Osteoblast (primary cell): Measurements from ENCODE around the gene CRYZL1. TPM values are rescaled to one million over a fixed set of nuclear protein-coding genes. Genes with fewer than 3 reads are reported as not detected.

Source experiments
- DNase-seq: peaks from one replicate; pipeline ENCODE4 v3.0.0; 2011; ENCODE audit warnings: low spot score, mixed read lengths; ENCODE audit not compliant: insufficient read length; ENCODE audit errors: missing footprints
- H2AFZ ChIP-seq: 2 replicates; pipeline ENCODE4 v1.6.0; 2011; ENCODE audit warnings: mild to moderate bottlenecking, low read length
- H3K27ac ChIP-seq: 2 replicates; pipeline ENCODE4 v1.5.1; 2011; ENCODE audit warnings: mild to moderate bottlenecking, low read depth, low read length, moderate library complexity
- H3K27me3 ChIP-seq: 2 replicates; pipeline ENCODE4 v1.6.0; 2012; ENCODE audit warnings: mild to moderate bottlenecking, control low read depth, inconsistent platforms, low read length, moderate library complexity; ENCODE audit not compliant: insufficient read depth
- H3K36me3 ChIP-seq: 2 replicates; pipeline ENCODE4 v1.5.1; 2011; ENCODE audit warnings: mild to moderate bottlenecking, low read length, control low read depth, moderate library complexity; ENCODE audit not compliant: insufficient read depth
- H3K4me1 ChIP-seq: 2 replicates; pipeline ENCODE4 v1.5.1; 2011; ENCODE audit warnings: mild to moderate bottlenecking, low read length, control low read depth, moderate library complexity; ENCODE audit not compliant: insufficient read depth
- H3K4me2 ChIP-seq: 2 replicates; pipeline ENCODE4 v1.6.0; 2011; ENCODE audit warnings: mild to moderate bottlenecking, low read length; ENCODE audit not compliant: insufficient read depth
- H3K4me3 ChIP-seq: fragments of 200-600 bp; sonication (generic); 3 replicates; pipeline ENCODE4 v1.5.1; 2012; ENCODE audit warnings: mild to moderate bottlenecking, low read length, inconsistent platforms; ENCODE audit not compliant: insufficient read depth
- H3K79me2 ChIP-seq: 2 replicates; pipeline ENCODE4 v1.6.0; 2012; ENCODE audit warnings: mild to moderate bottlenecking, low read length, control low read depth, inconsistent platforms; ENCODE audit not compliant: insufficient read depth
- H3K9me3 ChIP-seq: 2 replicates; pipeline ENCODE4 v1.5.1; 2011; ENCODE audit warnings: low read depth, low read length, control low read depth
- H4K20me1 ChIP-seq: 2 replicates; pipeline ENCODE4 v1.6.0; 2012; ENCODE audit warnings: mild to moderate bottlenecking, low read length, control low read depth; ENCODE audit not compliant: insufficient read depth
- CTCF ChIP-seq: IDR thresholded peaks from 2 replicates; pipeline ENCODE4 v1.5.1; 2011; ENCODE audit warnings: mild to moderate bottlenecking, low read depth, low read length, moderate library complexity; ENCODE audit errors: extremely low read depth
- total RNA-seq: library from RNA; depleted of rRNA; stranded (reverse); fragments of >200 nt; gene quantifications from 2 replicates; pipeline ENCODE4 v1.2.3, GENCODE V29; 2012

CRYZL1 gene
- total RNA-seq, 1 donor, result 28.6 TPM

GRCh38 chr21:33663241-33663640 is 21.7 kb upstream of the CRYZL1 start:
- H3K27me3 ChIP-seq, result no peaks in the 10 kb centered on the region
- TF ChIP-seq CTCF, result no peak
- H3K4me2 ChIP-seq, result no peak overlapping the region
- no peak overlapping the region for H3K27ac ChIP-seq
- H3K36me3 ChIP-seq, result no peaks in the 10 kb centered on the region
- peaks cover 95% of the 10 kb centered on the region for H3K79me2 ChIP-seq
- H4K20me1 ChIP-seq, result peaks cover 46% of the 10 kb centered on the region
- no peaks in the 10 kb centered on the region for H3K9me3 ChIP-seq
- no peak overlapping the region for H2AFZ ChIP-seq
- no peak for DNase-seq
- peaks cover 9% of the 10 kb centered on the region for H3K4me1 ChIP-seq
- no peak overlapping the region for H3K4me3 ChIP-seq

- Histone ChIP-seq H3K4me1 (peaks cover 6% of the 10 kb centered on the region), H2AFZ (no peak overlapping the region), H3K9me3 (no peaks in the 10 kb centered on the region), H3K36me3 (no peaks in the 10 kb centered on the region), H3K4me3 (no peak overlapping the region), H3K79me2 (peaks cover 95% of the 10 kb centered on the region), H3K27ac (no peak overlapping the region), H3K27me3 (no peaks in the 10 kb centered on the region), H4K20me1 (peaks cover 39% of the 10 kb centered on the region), H3K4me2 (no peak overlapping the region)
- TF ChIP-seq CTCF, result no peak
- DNase-seq, result no peak
Observed at GRCh38 chr21:33662046-33662445, 20.5 kb upstream of the CRYZL1 start.

- Histone ChIP-seq H3K79me2 (peaks cover 91% of the 10 kb centered on the region), H2AFZ (no peak overlapping the region), H3K4me1 (peaks cover 8% of the 10 kb centered on the region), H3K27me3 (no peaks in the 10 kb centered on the region), H3K27ac (no peak overlapping the region), H3K9me3 (no peaks in the 10 kb centered on the region), H3K4me2 (no peak overlapping the region), H4K20me1 (peaks cover 40% of the 10 kb centered on the region), H3K4me3 (no peak overlapping the region), H3K36me3 (no peaks in the 10 kb centered on the region)
- DNase-seq, result no peak
- no peak for TF ChIP-seq CTCF
Observed at GRCh38 chr21:33661146-33661545, 19.6 kb upstream of the CRYZL1 start.

- Histone ChIP-seq H3K4me3 (no peak overlapping the region), H3K4me2 (no peak overlapping the region), H3K27me3 (no peaks in the 10 kb centered on the region), H3K79me2 (peaks cover 87% of the 10 kb centered on the region), H4K20me1 (peaks cover 37% of the 10 kb centered on the region), H3K27ac (peak overlapping the region; percentile 7), H3K9me3 (no peaks in the 10 kb centered on the region), H2AFZ (no peak overlapping the region), H3K36me3 (no peaks in the 10 kb centered on the region), H3K4me1 (peaks cover 15% of the 10 kb centered on the region)
- no peak for TF ChIP-seq CTCF
- no peak for DNase-seq
Observed at GRCh38 chr21:33660406-33660805, 18.9 kb upstream of the CRYZL1 start.
